Calu3 (cell line): Measurements from ENCODE around the gene PDLIM5. TPM values are rescaled to one million over a fixed set of nuclear protein-coding genes. Genes with fewer than 3 reads are reported as not detected.

ENCODE experiments used
- BruUV-seq: library from RNA; stranded (reverse); fragments of 400-500 nt; replicated peaks from 2 replicates; lab custom pipeline; 2021; lab: Mats Ljungman, UMichigan
- CTCF ChIA-PET: fragments of 300-600 bp; sonication (Branson Sonifier 250); formaldehyde crosslinking; loops from one replicate; lab custom pipeline; 2022; ENCODE audit warnings: antibody characterized with exemption; lab: Charles Lee
- DNase-seq: peaks from one replicate; pipeline ENCODE4 v3.0.0; 2022
- H3K27ac Mint-ChIP-seq: one replicate; pipeline ENCODE4 v1.8.0; 2022; ENCODE audit warnings: mixed read lengths; ENCODE audit not compliant: unreplicated experiment
- H3K27me3 Mint-ChIP-seq: one replicate; pipeline ENCODE4 v1.8.0; 2022; ENCODE audit warnings: mixed read lengths; ENCODE audit not compliant: unreplicated experiment
- H3K36me3 Mint-ChIP-seq: one replicate; pipeline ENCODE4 v1.8.0; 2022; ENCODE audit warnings: mild to moderate bottlenecking, moderate library complexity, mixed read lengths; ENCODE audit not compliant: insufficient read depth, unreplicated experiment
- H3K4me1 Mint-ChIP-seq: one replicate; pipeline ENCODE4 v1.8.0; 2022; ENCODE audit warnings: mild to moderate bottlenecking, low read depth, mixed read lengths; ENCODE audit not compliant: unreplicated experiment
- H3K4me3 Mint-ChIP-seq: one replicate; pipeline ENCODE4 v1.8.0; 2022; ENCODE audit warnings: mild to moderate bottlenecking, low read depth, moderate library complexity, mixed read lengths; ENCODE audit not compliant: unreplicated experiment
- H3K9me3 Mint-ChIP-seq: one replicate; pipeline ENCODE4 v1.8.0; 2022; ENCODE audit warnings: low read depth, mixed read lengths; ENCODE audit not compliant: unreplicated experiment
- CTCF ChIP-seq: fragments of 200-600 bp; IDR thresholded peaks from one replicate; pipeline ENCODE4 v1.8.0; 2022; ENCODE audit warnings: antibody characterized with exemption; ENCODE audit not compliant: unreplicated experiment
- intact Hi-C: fragments of 100-400 bp; cut with micrococcal nuclease; formaldehyde crosslinking; loops from one replicate; pipeline ENCODE4 v1.10.0; 2022; ENCODE audit not compliant: unreplicated experiment
- total RNA-seq: library from RNA; stranded (reverse); gene quantifications from 2 replicates; pipeline ENCODE4 v1.2.3, GENCODE V29; 2022

PDLIM5 gene
- total RNA-seq, 1 experiment from 2014 or later, result 122 TPM

DNA sequence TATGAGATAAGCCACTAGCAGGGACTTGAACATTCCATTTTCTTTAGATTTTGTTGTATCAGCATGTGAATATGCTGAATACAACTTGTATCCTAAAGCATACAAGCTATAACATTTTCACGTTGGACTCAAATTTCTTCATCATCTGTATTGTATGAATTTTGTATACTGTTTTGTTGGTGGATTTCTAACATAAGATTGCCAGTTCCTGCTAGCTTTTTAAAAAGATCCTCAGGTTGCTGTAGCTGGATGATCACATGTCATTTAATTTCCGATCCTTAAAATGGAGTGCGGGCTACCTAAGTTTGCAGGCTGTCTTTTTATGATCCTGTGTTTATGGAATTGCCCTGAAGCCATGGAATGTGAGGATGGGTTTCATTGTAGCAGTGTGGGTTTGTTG, 6.9 kb downstream of the PDLIM5 start:
- BruUV-seq, result no TSS peak
- Mint-ChIP-seq H3K36me3 (peaks cover 67% of the 10 kb centered on the region), H3K27me3 (no peaks in the 10 kb centered on the region), H3K27ac (peak overlapping the region; percentile 69), H3K4me3 (no peak overlapping the region), H3K4me1 (peaks cover 48% of the 10 kb centered on the region), H3K9me3 (no peaks in the 10 kb centered on the region)
- CTCF ChIA-PET, result no interaction called here
- intact Hi-C loops, result loop anchor here (2.0 kb wide), 1 partner anchor 138 kb away; no protein-coding TSS in a partner anchor
- no peak for TF ChIP-seq CTCF
- DNase-seq, result no peak

DNA sequence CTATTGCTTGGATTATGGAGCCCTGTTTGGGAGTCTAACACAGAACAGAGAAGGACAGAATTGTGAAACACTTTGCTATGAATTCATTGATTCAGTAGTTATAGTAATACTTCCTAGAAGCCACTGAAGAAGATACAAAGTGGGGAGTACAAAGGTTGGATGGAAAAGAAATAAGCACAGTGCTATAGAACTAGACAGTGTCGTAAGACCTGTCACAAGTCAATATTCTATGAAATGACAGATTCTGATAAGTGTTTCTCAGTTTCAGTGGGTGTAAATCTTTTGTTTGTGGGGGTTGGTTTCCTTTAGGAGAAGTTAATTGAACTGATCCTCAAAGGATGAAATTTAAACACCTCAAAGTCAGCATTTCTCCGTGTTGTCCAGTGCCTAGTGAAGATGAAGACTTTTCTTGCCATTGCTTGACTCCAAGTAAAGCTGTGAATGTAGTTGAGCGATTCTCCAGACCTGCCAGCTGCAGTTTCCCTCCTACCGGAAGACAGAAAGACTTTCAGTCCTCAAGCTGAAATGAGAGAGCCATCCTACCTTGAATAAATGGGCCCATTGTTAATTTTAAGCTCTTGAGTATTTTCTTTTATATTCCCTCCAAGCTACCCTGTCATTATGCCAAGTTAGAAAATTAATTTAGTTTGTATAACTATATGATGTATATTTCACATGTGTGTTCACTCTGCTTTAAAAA, 7.9 kb downstream of the PDLIM5 start:
- no TSS peak for BruUV-seq
- no peak for TF ChIP-seq CTCF
- peaks cover 63% of the 10 kb centered on the region for H3K36me3 Mint-ChIP-seq
- peaks cover 55% of the 10 kb centered on the region for H3K4me1 Mint-ChIP-seq
- H3K27ac Mint-ChIP-seq, result peak overlapping the region; percentile 23
- H3K9me3 Mint-ChIP-seq, result no peaks in the 10 kb centered on the region
- no peak for DNase-seq
- intact Hi-C loops, result loop anchor here (2.0 kb wide), 1 partner anchor 137 kb away; no protein-coding TSS in a partner anchor
- H3K4me3 Mint-ChIP-seq, result peak overlapping the region; percentile 14
- H3K27me3 Mint-ChIP-seq, result no peaks in the 10 kb centered on the region
- CTCF ChIA-PET, result no interaction called here

DNA sequence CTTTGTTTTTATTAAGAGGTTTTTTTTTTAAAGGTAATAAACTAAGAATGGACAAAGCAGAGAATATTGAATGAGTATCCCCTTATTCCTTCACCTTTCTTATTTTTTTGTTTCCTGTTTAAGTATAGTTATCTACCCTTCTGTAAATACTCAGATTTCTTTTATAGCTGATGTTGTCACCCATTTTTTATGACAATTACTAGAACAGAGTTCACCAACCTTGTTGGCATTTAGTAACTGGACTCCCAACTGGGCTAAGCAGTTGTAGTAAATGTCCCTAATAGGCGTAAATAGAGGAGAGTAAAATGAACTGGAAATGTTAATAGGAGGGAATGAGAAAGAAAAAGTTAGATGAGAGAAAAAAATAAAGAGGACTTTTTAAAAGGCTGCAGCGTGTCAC, 9.8 kb downstream of the PDLIM5 start:
- DNase-seq, result no peak
- Mint-ChIP-seq H3K27me3 (no peaks in the 10 kb centered on the region), H3K4me3 (no peak overlapping the region), H3K27ac (no peak overlapping the region), H3K36me3 (peaks cover 53% of the 10 kb centered on the region), H3K4me1 (peaks cover 64% of the 10 kb centered on the region), H3K9me3 (no peaks in the 10 kb centered on the region)
- CTCF ChIA-PET, result interaction anchor here (0.5 kb wide), 1 partner anchor 31 kb away, joined by 3 read pairs; no protein-coding TSS in a partner anchor
- intact Hi-C loops, result no loop called here
- TF ChIP-seq CTCF, result no peak
- no TSS peak for BruUV-seq

DNA sequence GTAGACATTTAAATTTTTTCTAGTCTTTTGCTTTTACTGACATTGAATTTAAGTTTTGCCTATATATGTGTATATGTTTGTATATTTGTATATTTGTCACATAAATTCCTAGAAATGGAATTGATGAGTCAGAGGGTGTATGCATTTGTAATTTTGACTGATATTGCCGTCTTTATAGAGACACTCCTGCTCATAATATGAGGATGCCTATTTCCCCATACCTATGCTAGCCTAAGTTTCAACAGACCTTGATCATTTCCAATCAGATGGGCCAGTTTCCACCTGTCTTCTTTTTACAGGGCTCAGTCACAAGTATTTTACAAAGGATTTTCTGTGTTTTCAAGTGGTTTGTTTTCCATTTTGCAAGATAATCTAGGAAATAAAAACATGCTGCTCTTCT, 10.8 kb downstream of the PDLIM5 start:
- no peaks in the 10 kb centered on the region for H3K27me3 Mint-ChIP-seq
- no TSS peak for BruUV-seq
- H3K36me3 Mint-ChIP-seq, result peaks cover 52% of the 10 kb centered on the region
- intact Hi-C loops, result no loop called here
- H3K9me3 Mint-ChIP-seq, result no peaks in the 10 kb centered on the region
- H3K4me3 Mint-ChIP-seq, result no peak overlapping the region
- DNase-seq, result no peak
- peaks cover 64% of the 10 kb centered on the region for H3K4me1 Mint-ChIP-seq
- CTCF ChIA-PET, result no interaction called here
- TF ChIP-seq CTCF, result no peak
- H3K27ac Mint-ChIP-seq, result peak overlapping the region; percentile 74
